ENCODE data around the gene CPT2.

The CPT2 gene

GRCh38 chr1:53155534-53155933 is 41.1 kb upstream of the CPT2 start:
- no peaks in the 10 kb centered on the region for H3K4me1 ChIP-seq (ENCODE audit: control insufficient read depth in 1 of 2, insufficient read depth in 1 of 2, low read depth in 1 of 2, low read length in 1 of 2)
- H3K27me3 ChIP-seq, result peaks cover 6% of the 10 kb centered on the region
- H3K4me3 ChIP-seq (ENCODE audit: low read depth in 1 of 2, low read length in 1 of 2), result no peak overlapping the region
- H3K27ac ChIP-seq, result no peak overlapping the region
- no peaks in the 10 kb centered on the region for H3K36me3 ChIP-seq
- H3K9me3 ChIP-seq, result no peaks in the 10 kb centered on the region
- TF ChIP-seq CTCF (IDR thresholded peaks at IDR 0.05), result no peak

GRCh38 chr1:53155945-53156344 is 40.7 kb upstream of the CPT2 start:
- Histone ChIP-seq H3K36me3 (no peaks in the 10 kb centered on the region), H3K4me3 (ENCODE audit: low read depth in 1 of 2, low read length in 1 of 2) (no peak overlapping the region), H3K4me1 (ENCODE audit: control insufficient read depth in 1 of 2, insufficient read depth in 1 of 2, low read depth in 1 of 2, low read length in 1 of 2) (no peaks in the 10 kb centered on the region), H3K27ac (no peak overlapping the region), H3K27me3 (peaks cover 6% of the 10 kb centered on the region), H3K9me3 (no peaks in the 10 kb centered on the region)
- TF ChIP-seq CTCF (IDR thresholded peaks at IDR 0.05), result no peak

GRCh38 chr1:53156783-53157182 is 39.8 kb upstream of the CPT2 start:
- Histone ChIP-seq H3K4me3 (ENCODE audit: low read depth in 1 of 2, low read length in 1 of 2) (no peak overlapping the region), H3K9me3 (no peaks in the 10 kb centered on the region), H3K36me3 (no peaks in the 10 kb centered on the region), H3K27ac (no peak overlapping the region), H3K4me1 (ENCODE audit: control insufficient read depth in 1 of 2, insufficient read depth in 1 of 2, low read depth in 1 of 2, low read length in 1 of 2) (no peaks in the 10 kb centered on the region), H3K27me3 (peaks cover 6% of the 10 kb centered on the region)
- TF ChIP-seq CTCF (IDR thresholded peaks at IDR 0.05), result no peak

- no peaks in the 10 kb centered on the region for H3K36me3 ChIP-seq
- no peak overlapping the region for H3K27ac ChIP-seq
- no peak overlapping the region for H3K4me3 ChIP-seq (ENCODE audit: low read depth in 1 of 2, low read length in 1 of 2)
- peaks cover 6% of the 10 kb centered on the region for H3K27me3 ChIP-seq
- no peak for TF ChIP-seq CTCF (IDR thresholded peaks at IDR 0.05)
- no peaks in the 10 kb centered on the region for H3K4me1 ChIP-seq (ENCODE audit: control insufficient read depth in 1 of 2, insufficient read depth in 1 of 2, low read depth in 1 of 2, low read length in 1 of 2)
- H3K9me3 ChIP-seq, result no peaks in the 10 kb centered on the region
These were observed 37.7 kb upstream of the CPT2 start for GRCh38 chr1:53158900-53159299.

- Histone ChIP-seq H3K4me1 (ENCODE audit: control insufficient read depth in 1 of 2, insufficient read depth in 1 of 2, low read depth in 1 of 2, low read length in 1 of 2) (no peaks in the 10 kb centered on the region), H3K27ac (no peak overlapping the region), H3K36me3 (no peaks in the 10 kb centered on the region), H3K9me3 (no peaks in the 10 kb centered on the region), H3K27me3 (peaks cover 18% of the 10 kb centered on the region), H3K4me3 (ENCODE audit: low read depth in 1 of 2, low read length in 1 of 2) (no peak overlapping the region)
- no peak for TF ChIP-seq CTCF (IDR thresholded peaks at IDR 0.05)
These were observed 35.7 kb upstream of the CPT2 start for GRCh38 chr1:53160924-53161378.

GRCh38 chr1:53162621-53163020 is 34.0 kb upstream of the CPT2 start:
- H3K36me3 ChIP-seq, result no peaks in the 10 kb centered on the region
- H3K4me1 ChIP-seq (ENCODE audit: control insufficient read depth in 1 of 2, insufficient read depth in 1 of 2, low read depth in 1 of 2, low read length in 1 of 2), result no peaks in the 10 kb centered on the region
- peaks cover 20% of the 10 kb centered on the region for H3K27me3 ChIP-seq
- no peaks in the 10 kb centered on the region for H3K9me3 ChIP-seq
- H3K27ac ChIP-seq, result no peak overlapping the region
- no peak for TF ChIP-seq CTCF (IDR thresholded peaks at IDR 0.05)
- no peak overlapping the region for H3K4me3 ChIP-seq (ENCODE audit: low read depth in 1 of 2, low read length in 1 of 2)
